ENCODE measurements around the gene TMEM61.

DNA sequence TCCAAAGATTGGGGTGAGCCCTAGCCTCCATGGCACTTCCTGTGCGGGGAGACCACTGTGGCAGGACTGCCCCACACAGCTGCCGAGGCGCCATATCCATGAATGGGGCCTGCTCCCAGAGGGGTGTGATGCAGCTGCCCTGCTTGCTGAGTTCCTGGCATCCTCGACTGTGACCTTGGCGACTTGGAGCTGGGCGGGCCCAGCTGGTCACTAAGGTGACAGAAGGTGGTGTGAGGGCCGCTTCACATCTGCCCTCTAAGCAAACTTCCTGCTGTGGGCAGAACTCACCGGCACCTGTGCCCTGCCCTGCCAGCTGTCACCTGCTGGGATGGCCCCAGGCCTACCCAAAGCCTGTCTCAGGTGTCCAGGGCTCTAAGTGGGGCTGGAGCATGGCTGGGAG is 9.0 kb downstream of the TMEM61 start:
- no peak for TF ChIP-seq CTCF (IDR thresholded peaks at IDR 0.05)
- TF ChIP-seq POLR2A (IDR thresholded peaks at IDR 0.05) = no peak
- TF ChIP-seq POLR2AphosphoS5 (IDR thresholded peaks at IDR 0.05) = no peak
- TF ChIP-seq EP300 (IDR thresholded peaks at IDR 0.05) = no peak
